Activated naive CD8-positive, alpha-beta T cell treated with anti-CD3 and anti-CD28 coated beads, Interleukin-2, amount 50 U/mL, for 24 hours (primary cell): ENCODE data around the gene CCDC146.
"Not testable (repeated sequence)": the region's sequence is repeated elsewhere in the genome, so short reads cannot be mapped to it uniquely, and the experiment has no call there.

Experiments used
- ATAC-seq: fragments of 150-1000 bp; cut with Tn5 transposase; one replicate; pipeline ENCODE4 v1.10.0; 2021
- DNase-seq: peaks from one replicate; pipeline ENCODE4 v3.0.0; 2021
- H3K27ac Mint-ChIP-seq: one replicate; pipeline ENCODE4 v1.8.0; 2021; ENCODE audit warnings: mild to moderate bottlenecking, mixed read lengths
- H3K27me3 Mint-ChIP-seq: one replicate; pipeline ENCODE4 v1.8.0; 2021; ENCODE audit warnings: mixed read lengths
- H3K36me3 Mint-ChIP-seq: one replicate; pipeline ENCODE4 v1.8.0; 2021; ENCODE audit warnings: low read depth, mixed read lengths
- H3K4me1 Mint-ChIP-seq: one replicate; pipeline ENCODE4 v1.8.0; 2021; ENCODE audit warnings: mixed read lengths
- H3K4me3 Mint-ChIP-seq: one replicate; pipeline ENCODE4 v1.8.0; 2021; ENCODE audit warnings: mild to moderate bottlenecking, moderate library complexity, mixed read lengths
- H3K9me3 Mint-ChIP-seq: one replicate; pipeline ENCODE4 v1.8.0; 2021; ENCODE audit warnings: mixed read lengths

Gene CCDC146

GRCh38 chr7:77262316-77262715 lies 139.9 kb downstream of the CCDC146 start:
- no peak overlapping the region for H3K4me3 Mint-ChIP-seq
- no peak overlapping the region for H3K27ac Mint-ChIP-seq
- no peaks in the 10 kb centered on the region for H3K27me3 Mint-ChIP-seq
- no peaks in the 10 kb centered on the region for H3K36me3 Mint-ChIP-seq
- no peaks in the 10 kb centered on the region for H3K9me3 Mint-ChIP-seq
- no peak for ATAC-seq
- peaks cover 14% of the 10 kb centered on the region for H3K4me1 Mint-ChIP-seq
- no peak for DNase-seq

- H3K36me3 Mint-ChIP-seq = no peaks in the 10 kb centered on the region
- no peak overlapping the region for H3K4me3 Mint-ChIP-seq
- no peak for DNase-seq
- no peak for ATAC-seq
- no peaks in the 10 kb centered on the region for H3K27me3 Mint-ChIP-seq
- H3K4me1 Mint-ChIP-seq = peaks cover 14% of the 10 kb centered on the region
- H3K27ac Mint-ChIP-seq = no peak overlapping the region
- no peaks in the 10 kb centered on the region for H3K9me3 Mint-ChIP-seq
Observed at GRCh38 chr7:77265666-77266065, 143.3 kb downstream of the CCDC146 start.

GRCh38 chr7:77266291-77266794 lies 143.9 kb downstream of the CCDC146 start:
- Mint-ChIP-seq H3K36me3 (no peaks in the 10 kb centered on the region), H3K27me3 (no peaks in the 10 kb centered on the region), H3K4me1 (peaks cover 14% of the 10 kb centered on the region), H3K4me3 (no peak overlapping the region), H3K27ac (peak overlapping the region; percentile 5), H3K9me3 (no peaks in the 10 kb centered on the region)
- DNase-seq (no peak), ATAC-seq (peak; percentile 96)

- H3K4me3 Mint-ChIP-seq = no peak overlapping the region
Observed at GRCh38 chr7:77269360-77270093, 147.1 kb downstream of the CCDC146 start.

GRCh38 chr7:77270094-77270480 lies 147.7 kb downstream of the CCDC146 start:
- H3K36me3 Mint-ChIP-seq = peaks cover 3% of the 10 kb centered on the region
- ATAC-seq = no peak
- H3K9me3 Mint-ChIP-seq = no peaks in the 10 kb centered on the region
- peaks cover 14% of the 10 kb centered on the region for H3K4me1 Mint-ChIP-seq
- H3K27me3 Mint-ChIP-seq = no peaks in the 10 kb centered on the region
- no peak overlapping the region for H3K27ac Mint-ChIP-seq
- H3K4me3 Mint-ChIP-seq = no peak overlapping the region
- no peak for DNase-seq

More at GRCh38 chr7:77269360-77270093, 147.1 kb downstream of the CCDC146 start:
- H3K27me3 Mint-ChIP-seq = no peaks in the 10 kb centered on the region
- ATAC-seq (no peak), DNase-seq (no peak)
- H3K36me3 Mint-ChIP-seq = peaks cover 1% of the 10 kb centered on the region
- H3K4me1 Mint-ChIP-seq = peaks cover 14% of the 10 kb centered on the region
- H3K27ac Mint-ChIP-seq = no peak overlapping the region
- no peaks in the 10 kb centered on the region for H3K9me3 Mint-ChIP-seq

DNA sequence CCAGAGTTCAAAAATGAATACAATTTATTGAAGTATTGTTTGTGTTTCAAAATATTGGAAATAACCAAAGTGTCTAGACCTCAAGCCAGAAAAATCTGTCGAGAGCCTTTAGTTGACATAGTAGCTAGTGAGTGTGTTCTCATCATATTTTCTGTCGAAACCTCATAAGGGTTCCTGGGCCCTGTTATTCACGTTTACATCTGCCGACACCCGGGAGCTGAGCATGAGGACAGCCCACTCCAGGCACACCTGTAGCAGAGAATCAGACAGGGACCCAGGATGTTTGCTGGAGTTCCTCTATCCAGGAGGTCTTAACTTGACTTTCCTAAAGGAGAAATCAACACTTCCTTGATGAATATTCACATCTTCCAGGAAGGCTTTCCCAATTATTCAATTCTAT lies 149.4 kb downstream of the CCDC146 start:
- H3K27ac Mint-ChIP-seq = no peak overlapping the region
- H3K4me3 Mint-ChIP-seq = no peak overlapping the region
- H3K9me3 Mint-ChIP-seq = no peaks in the 10 kb centered on the region
- H3K36me3 Mint-ChIP-seq = peaks cover 3% of the 10 kb centered on the region
- DNase-seq (no peak), ATAC-seq (no peak)
- H3K27me3 Mint-ChIP-seq = no peaks in the 10 kb centered on the region
- peaks cover 4% of the 10 kb centered on the region for H3K4me1 Mint-ChIP-seq

GRCh38 chr7:77275663-77276062 lies 153.2 kb downstream of the CCDC146 start:
- H3K4me3 Mint-ChIP-seq, H3K27ac Mint-ChIP-seq, DNase-seq, H3K36me3 Mint-ChIP-seq, H3K4me1 Mint-ChIP-seq, H3K27me3 Mint-ChIP-seq, ATAC-seq, H3K9me3 Mint-ChIP-seq: not testable (repeated sequence)

DNA sequence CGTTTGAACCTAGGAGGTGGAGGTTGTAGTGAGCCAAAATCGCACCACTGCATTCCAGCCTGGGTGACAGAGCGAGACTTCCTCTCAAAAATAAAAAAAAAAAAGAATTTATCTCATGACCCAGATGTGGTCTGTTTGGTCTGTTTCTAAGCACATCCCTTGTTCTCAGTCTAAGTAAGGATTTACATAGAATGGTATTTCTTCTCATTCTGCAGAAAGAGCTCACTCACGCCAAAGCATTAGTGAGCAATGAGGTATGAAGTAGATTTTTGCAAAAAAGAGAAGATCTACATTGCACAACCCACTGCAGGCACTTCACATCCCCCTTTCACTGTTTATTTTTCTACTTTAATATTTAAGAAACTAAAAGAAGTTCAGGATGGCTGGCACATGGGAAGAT lies 153.7 kb downstream of the CCDC146 start:
- no peak overlapping the region for H3K27ac Mint-ChIP-seq
- no peak for ATAC-seq
- peaks cover 3% of the 10 kb centered on the region for H3K4me1 Mint-ChIP-seq
- H3K27me3 Mint-ChIP-seq = no peaks in the 10 kb centered on the region
- peaks cover 5% of the 10 kb centered on the region for H3K36me3 Mint-ChIP-seq
- no peaks in the 10 kb centered on the region for H3K9me3 Mint-ChIP-seq
- DNase-seq = no peak
- no peak overlapping the region for H3K4me3 Mint-ChIP-seq

GRCh38 chr7:77281780-77282478 lies 159.5 kb downstream of the CCDC146 start:
- peaks cover 4% of the 10 kb centered on the region for H3K36me3 Mint-ChIP-seq
- no peak overlapping the region for H3K27ac Mint-ChIP-seq
- no peaks in the 10 kb centered on the region for H3K9me3 Mint-ChIP-seq
- H3K4me1 Mint-ChIP-seq = no peaks in the 10 kb centered on the region
- DNase-seq = no peak
- no peak overlapping the region for H3K4me3 Mint-ChIP-seq
- ATAC-seq = no peak
- H3K27me3 Mint-ChIP-seq = no peaks in the 10 kb centered on the region

GRCh38 chr7:77282897-77283296 lies 160.5 kb downstream of the CCDC146 start:
- H3K9me3 Mint-ChIP-seq = no peaks in the 10 kb centered on the region
- no peak overlapping the region for H3K4me3 Mint-ChIP-seq
- H3K27ac Mint-ChIP-seq = no peak overlapping the region
- no peak for DNase-seq
- no peaks in the 10 kb centered on the region for H3K4me1 Mint-ChIP-seq
- ATAC-seq = no peak
- H3K27me3 Mint-ChIP-seq = no peaks in the 10 kb centered on the region
- peaks cover 13% of the 10 kb centered on the region for H3K36me3 Mint-ChIP-seq

- Mint-ChIP-seq H3K4me3 (no peak overlapping the region), H3K27ac (no peak overlapping the region), H3K9me3 (no peaks in the 10 kb centered on the region), H3K27me3 (no peaks in the 10 kb centered on the region), H3K4me1 (no peaks in the 10 kb centered on the region), H3K36me3 (peaks cover 14% of the 10 kb centered on the region)
- DNase-seq (no peak), ATAC-seq (no peak)
Observed at GRCh38 chr7:77284005-77284404, 161.6 kb downstream of the CCDC146 start.

DNA sequence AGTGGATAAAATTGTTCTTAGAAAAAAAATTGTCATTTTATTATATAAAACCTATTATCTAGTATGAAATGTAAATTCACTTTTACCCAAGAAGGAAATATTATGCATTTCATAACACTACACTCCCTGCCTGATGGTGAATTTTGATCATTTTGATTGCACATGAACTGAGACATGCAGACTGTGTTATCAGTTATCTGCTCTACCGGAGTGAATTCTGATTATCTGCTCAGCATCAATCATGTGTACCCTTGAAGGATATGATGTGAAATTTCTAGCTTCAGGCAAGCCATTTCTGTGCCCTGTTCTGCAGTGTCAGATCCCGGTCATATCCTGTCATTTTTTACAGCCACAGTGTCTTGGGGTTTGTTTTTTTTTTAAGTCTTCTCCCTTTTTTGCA lies 162.2 kb downstream of the CCDC146 start:
- ATAC-seq (no peak), DNase-seq (no peak)
- peaks cover 20% of the 10 kb centered on the region for H3K36me3 Mint-ChIP-seq

GRCh38 chr7:77288676-77289320 lies 166.4 kb downstream of the CCDC146 start:
- H3K9me3 Mint-ChIP-seq = no peaks in the 10 kb centered on the region
- ATAC-seq (no peak), DNase-seq (no peak)
- no peaks in the 10 kb centered on the region for H3K27me3 Mint-ChIP-seq
- no peak overlapping the region for H3K4me3 Mint-ChIP-seq
- peaks cover 22% of the 10 kb centered on the region for H3K36me3 Mint-ChIP-seq
- H3K27ac Mint-ChIP-seq = no peak overlapping the region
- no peaks in the 10 kb centered on the region for H3K4me1 Mint-ChIP-seq

More for the DNA sequence above, 162.2 kb downstream of the CCDC146 start:
- Mint-ChIP-seq H3K4me1 (no peaks in the 10 kb centered on the region), H3K9me3 (no peaks in the 10 kb centered on the region), H3K27ac (no peak overlapping the region), H3K27me3 (no peaks in the 10 kb centered on the region), H3K4me3 (no peak overlapping the region)

GRCh38 chr7:77289387-77289786 lies 167.0 kb downstream of the CCDC146 start:
- Mint-ChIP-seq H3K4me3 (no peak overlapping the region), H3K9me3 (no peaks in the 10 kb centered on the region), H3K4me1 (no peaks in the 10 kb centered on the region), H3K27me3 (no peaks in the 10 kb centered on the region), H3K36me3 (peaks cover 22% of the 10 kb centered on the region), H3K27ac (no peak overlapping the region)
- DNase-seq (no peak), ATAC-seq (no peak)

GRCh38 chr7:77290425-77290824 lies 168.0 kb downstream of the CCDC146 start:
- H3K9me3 Mint-ChIP-seq = no peaks in the 10 kb centered on the region
- H3K27ac Mint-ChIP-seq = no peak overlapping the region
- DNase-seq (no peak), ATAC-seq (no peak)
- H3K4me3 Mint-ChIP-seq = no peak overlapping the region
- H3K36me3 Mint-ChIP-seq = peaks cover 22% of the 10 kb centered on the region
- no peaks in the 10 kb centered on the region for H3K4me1 Mint-ChIP-seq
- no peaks in the 10 kb centered on the region for H3K27me3 Mint-ChIP-seq
